ENCODE results near the gene RUFY3. TPM values are rescaled to one million over a fixed set of nuclear protein-coding genes. Genes with fewer than 3 reads are reported as not detected.

RUFY3 gene
- total and polyA plus RNA-seq, 9 of the 15 experiments (the other 6 are each of a cell fraction or from before 2014, with no cell fraction given), result 4.2 to 31.1 (median 21.5) TPM

DNA sequence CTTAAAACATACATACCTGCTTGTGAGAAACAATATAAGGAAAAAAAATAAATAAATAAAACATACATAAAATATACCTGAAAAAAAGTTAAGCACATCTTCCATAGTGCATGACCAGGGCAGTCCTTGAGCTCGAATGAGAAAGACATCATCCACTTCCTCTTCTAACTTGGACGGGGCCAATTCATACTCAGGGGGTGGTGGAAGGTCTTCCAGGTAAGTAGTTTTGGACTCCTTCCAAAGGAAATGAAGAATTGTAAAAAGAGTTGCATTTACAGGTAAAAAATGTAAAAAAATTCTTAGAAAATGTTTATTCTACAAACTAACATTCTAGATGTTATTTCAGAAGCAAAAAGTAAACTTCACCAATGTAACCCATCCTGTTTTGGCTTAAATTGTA lies 114.3 kb downstream of the RUFY3 start:
- Histone ChIP-seq H3K27me3 (ENCODE audit: control insufficient read depth in 2 of 2, insufficient read depth in 2 of 2, low read length in 2 of 2) (no peaks in the 10 kb centered on the region), H3K9ac (ENCODE audit: insufficient read depth in 1 of 2, low read depth in 2 of 2, low read length in 2 of 2) (peak overlapping the region in 1 of 2 experiments; percentile 28; a peak in 1 of 4 replicates), H3K4me3 (no peak overlapping the region; the same call in 1 of the 2 replicates), H3K4me1 (replicated peaks in 1 of 2; ENCODE audit: control insufficient read depth in 2 of 2, insufficient read depth in 2 of 2, low read length in 2 of 2) (peaks cover 12 to 18% of the 10 kb centered on the region in 2 experiments), H3K27ac (ENCODE audit: extremely low read depth, low read depth, low read length) (no peak overlapping the region), H3K79me2 (ENCODE audit: control insufficient read depth, insufficient read depth, low read length) (peaks cover 61% of the 10 kb centered on the region), H4K20me1 (replicated peaks; ENCODE audit: control insufficient read depth, insufficient read depth, low read length) (peaks cover 16% of the 10 kb centered on the region), H3K9me3 (replicated peaks; ENCODE audit: control insufficient read depth, insufficient read depth, low read depth, low read length) (no peaks in the 10 kb centered on the region), H2AFZ (ENCODE audit: low read depth, low read length) (no peak overlapping the region), H3K36me3 (ENCODE audit: control insufficient read depth, insufficient read depth, low read length) (peaks cover 57% of the 10 kb centered on the region), H3K4me2 (ENCODE audit: insufficient read depth, low read length) (no peak overlapping the region), H3K9me1 (ENCODE audit: control insufficient read depth, insufficient read depth, low read length) (peaks cover 10% of the 10 kb centered on the region)
- POLR2A ChIA-PET, result interaction anchor here (1.4 kb wide), 1 partner anchor 8 kb away, joined by 3 read pairs; no protein-coding TSS in a partner anchor
- peak; percentile 86 for TF ChIP-seq SPI1 (IDR thresholded peaks at IDR 0.05; ENCODE audit: borderline replicate concordance, low read depth, low read length)
- no peak for TF ChIP-seq XRCC3 (IDR thresholded peaks at IDR 0.05)
- TF ChIP-seq, protein P1, sequence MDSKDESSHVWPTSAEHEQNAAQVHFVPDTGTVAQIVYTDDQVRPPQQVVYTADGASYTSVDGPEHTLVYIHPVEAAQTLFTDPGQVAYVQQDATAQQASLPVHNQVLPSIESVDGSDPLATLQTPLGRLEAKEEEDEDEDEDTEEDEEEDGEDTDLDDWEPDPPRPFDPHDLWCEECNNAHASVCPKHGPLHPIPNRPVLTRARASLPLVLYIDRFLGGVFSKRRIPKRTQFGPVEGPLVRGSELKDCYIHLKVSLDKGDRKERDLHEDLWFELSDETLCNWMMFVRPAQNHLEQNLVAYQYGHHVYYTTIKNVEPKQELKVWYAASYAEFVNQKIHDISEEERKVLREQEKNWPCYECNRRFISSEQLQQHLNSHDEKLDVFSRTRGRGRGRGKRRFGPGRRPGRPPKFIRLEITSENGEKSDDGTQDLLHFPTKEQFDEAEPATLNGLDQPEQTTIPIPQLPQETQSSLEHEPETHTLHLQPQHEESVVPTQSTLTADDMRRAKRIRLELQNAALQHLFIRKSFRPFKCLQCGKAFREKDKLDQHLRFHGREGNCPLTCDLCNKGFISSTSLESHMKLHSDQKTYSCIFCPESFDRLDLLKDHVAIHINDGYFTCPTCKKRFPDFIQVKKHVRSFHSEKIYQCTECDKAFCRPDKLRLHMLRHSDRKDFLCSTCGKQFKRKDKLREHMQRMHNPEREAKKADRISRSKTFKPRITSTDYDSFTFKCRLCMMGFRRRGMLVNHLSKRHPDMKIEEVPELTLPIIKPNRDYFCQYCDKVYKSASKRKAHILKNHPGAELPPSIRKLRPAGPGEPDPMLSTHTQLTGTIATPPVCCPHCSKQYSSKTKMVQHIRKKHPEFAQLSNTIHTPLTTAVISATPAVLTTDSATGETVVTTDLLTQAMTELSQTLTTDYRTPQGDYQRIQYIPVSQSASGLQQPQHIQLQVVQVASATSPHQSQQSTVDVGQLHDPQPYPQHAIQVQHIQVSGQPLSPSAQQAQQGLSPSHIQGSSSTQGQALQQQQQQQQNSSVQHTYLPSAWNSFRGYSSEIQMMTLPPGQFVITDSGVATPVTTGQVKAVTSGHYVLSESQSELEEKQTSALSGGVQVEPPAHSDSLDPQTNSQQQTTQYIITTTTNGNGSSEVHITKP (IDR thresholded peaks at IDR 0.05; ENCODE audit: partially characterized antibody), result peak; percentile 61
- TF ChIP-seq TGIF2 (CRISPR knock-in tag; IDR thresholded peaks at IDR 0.05), result no peak
- TF ChIP-seq, protein P2, sequence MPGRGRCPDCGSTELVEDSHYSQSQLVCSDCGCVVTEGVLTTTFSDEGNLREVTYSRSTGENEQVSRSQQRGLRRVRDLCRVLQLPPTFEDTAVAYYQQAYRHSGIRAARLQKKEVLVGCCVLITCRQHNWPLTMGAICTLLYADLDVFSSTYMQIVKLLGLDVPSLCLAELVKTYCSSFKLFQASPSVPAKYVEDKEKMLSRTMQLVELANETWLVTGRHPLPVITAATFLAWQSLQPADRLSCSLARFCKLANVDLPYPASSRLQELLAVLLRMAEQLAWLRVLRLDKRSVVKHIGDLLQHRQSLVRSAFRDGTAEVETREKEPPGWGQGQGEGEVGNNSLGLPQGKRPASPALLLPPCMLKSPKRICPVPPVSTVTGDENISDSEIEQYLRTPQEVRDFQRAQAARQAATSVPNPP (IDR thresholded peaks at IDR 0.05; ENCODE audit: borderline replicate concordance, insufficient read depth, insufficient read length), result no peak
- no peak for TF ChIP-seq KDM1A (IDR thresholded peaks at IDR 0.05)
- TF ChIP-seq, protein P3, sequence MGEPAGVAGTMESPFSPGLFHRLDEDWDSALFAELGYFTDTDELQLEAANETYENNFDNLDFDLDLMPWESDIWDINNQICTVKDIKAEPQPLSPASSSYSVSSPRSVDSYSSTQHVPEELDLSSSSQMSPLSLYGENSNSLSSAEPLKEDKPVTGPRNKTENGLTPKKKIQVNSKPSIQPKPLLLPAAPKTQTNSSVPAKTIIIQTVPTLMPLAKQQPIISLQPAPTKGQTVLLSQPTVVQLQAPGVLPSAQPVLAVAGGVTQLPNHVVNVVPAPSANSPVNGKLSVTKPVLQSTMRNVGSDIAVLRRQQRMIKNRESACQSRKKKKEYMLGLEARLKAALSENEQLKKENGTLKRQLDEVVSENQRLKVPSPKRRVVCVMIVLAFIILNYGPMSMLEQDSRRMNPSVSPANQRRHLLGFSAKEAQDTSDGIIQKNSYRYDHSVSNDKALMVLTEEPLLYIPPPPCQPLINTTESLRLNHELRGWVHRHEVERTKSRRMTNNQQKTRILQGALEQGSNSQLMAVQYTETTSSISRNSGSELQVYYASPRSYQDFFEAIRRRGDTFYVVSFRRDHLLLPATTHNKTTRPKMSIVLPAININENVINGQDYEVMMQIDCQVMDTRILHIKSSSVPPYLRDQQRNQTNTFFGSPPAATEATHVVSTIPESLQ (CRISPR knock-in tag; IDR thresholded peaks at IDR 0.05), result no peak
- no peak for TF ChIP-seq ZZZ3 (IDR thresholded peaks at IDR 0.05)
- TF ChIP-seq, protein P4, sequence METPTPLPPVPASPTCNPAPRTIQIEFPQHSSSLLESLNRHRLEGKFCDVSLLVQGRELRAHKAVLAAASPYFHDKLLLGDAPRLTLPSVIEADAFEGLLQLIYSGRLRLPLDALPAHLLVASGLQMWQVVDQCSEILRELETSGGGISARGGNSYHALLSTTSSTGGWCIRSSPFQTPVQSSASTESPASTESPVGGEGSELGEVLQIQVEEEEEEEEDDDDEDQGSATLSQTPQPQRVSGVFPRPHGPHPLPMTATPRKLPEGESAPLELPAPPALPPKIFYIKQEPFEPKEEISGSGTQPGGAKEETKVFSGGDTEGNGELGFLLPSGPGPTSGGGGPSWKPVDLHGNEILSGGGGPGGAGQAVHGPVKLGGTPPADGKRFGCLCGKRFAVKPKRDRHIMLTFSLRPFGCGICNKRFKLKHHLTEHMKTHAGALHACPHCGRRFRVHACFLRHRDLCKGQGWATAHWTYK (CRISPR knock-in tag; IDR thresholded peaks at IDR 0.05), result no peak
- TF ChIP-seq CCNT2 (IDR thresholded peaks at IDR 0.05; ENCODE audit: borderline replicate concordance, extremely low read depth, insufficient read length, low read depth, low read length), result no peak
- no peak for TF ChIP-seq NELFE (IDR thresholded peaks at IDR 0.05; ENCODE audit: insufficient read depth, insufficient read length)
- FAIRE-seq (no peak), DNase-seq (ENCODE audit: extremely low read depth in 1 of 4, low spot score in 3 of 4) (no peak), ATAC-seq (no peak)
- 72% methylated on average over 2 of the region's 2 CpGs for WGBS (ENCODE audit: insufficient coverage, low coverage, missing lambda C conversion rate)
- in situ Hi-C loops (cut with MboI) (no loop called here), intact Hi-C loops (cut with micrococcal nuclease) (loop anchor here (5.0 kb wide), 2 partner anchors 156 to 171 kb away; partner anchors contain the start of gene DCK)
- CTCF ChIA-PET (ENCODE audit: low intra/inter-chr PET ratio), result no interaction called here
- no TSS peak for BruUV-seq (replicated peaks)

Data from K562 (cell line).